ENCODE data around the gene FIS1.
"Not testable (repeated sequence)": the region's sequence is repeated elsewhere in the genome, so short reads cannot be mapped to it uniquely, and the experiment has no call there.

FIS1 gene

DNA sequence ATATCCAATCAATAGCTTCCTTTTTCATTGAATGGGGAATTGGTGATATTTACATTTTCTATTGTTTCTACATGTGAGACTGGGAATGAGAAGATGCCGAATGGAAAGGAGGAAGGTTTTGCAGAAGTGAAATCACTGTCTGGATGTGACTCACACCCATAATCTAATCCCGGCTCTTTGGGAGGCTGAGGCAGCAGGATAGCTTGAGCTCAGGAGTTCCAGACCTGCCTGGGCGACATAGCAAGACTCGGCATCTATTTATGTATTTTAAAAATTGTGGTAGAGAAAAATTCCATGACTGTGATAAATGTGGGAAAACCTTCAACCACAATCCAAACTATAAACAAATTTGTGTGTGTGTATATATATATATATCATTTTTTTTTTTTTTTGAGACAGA, 10.9 kb upstream of the FIS1 start:
- DNase-seq (ENCODE audit: low spot score) = no peak

DNA sequence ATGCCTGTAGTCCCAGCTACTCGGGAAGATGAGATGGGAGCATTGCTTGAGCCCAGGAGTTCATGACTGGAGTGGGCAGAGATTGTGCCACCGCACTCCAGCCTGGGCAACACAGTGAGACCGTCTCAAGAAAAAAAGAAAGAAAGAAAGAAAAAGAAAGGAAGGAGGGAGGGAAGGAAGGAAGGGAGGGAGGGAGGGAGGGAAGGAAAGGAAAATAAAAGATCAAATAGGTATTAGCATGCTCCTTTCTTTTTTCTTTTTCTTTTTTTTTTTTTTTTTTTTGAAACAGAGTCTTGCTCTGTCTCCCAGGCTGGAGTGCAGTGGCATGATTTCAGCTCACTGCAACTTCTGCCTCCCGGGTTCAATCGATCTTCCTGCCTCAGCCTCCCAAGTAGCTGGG, 8.3 kb upstream of the FIS1 start:
- DNase-seq (ENCODE audit: low spot score) = not testable (repeated sequence)

DNA sequence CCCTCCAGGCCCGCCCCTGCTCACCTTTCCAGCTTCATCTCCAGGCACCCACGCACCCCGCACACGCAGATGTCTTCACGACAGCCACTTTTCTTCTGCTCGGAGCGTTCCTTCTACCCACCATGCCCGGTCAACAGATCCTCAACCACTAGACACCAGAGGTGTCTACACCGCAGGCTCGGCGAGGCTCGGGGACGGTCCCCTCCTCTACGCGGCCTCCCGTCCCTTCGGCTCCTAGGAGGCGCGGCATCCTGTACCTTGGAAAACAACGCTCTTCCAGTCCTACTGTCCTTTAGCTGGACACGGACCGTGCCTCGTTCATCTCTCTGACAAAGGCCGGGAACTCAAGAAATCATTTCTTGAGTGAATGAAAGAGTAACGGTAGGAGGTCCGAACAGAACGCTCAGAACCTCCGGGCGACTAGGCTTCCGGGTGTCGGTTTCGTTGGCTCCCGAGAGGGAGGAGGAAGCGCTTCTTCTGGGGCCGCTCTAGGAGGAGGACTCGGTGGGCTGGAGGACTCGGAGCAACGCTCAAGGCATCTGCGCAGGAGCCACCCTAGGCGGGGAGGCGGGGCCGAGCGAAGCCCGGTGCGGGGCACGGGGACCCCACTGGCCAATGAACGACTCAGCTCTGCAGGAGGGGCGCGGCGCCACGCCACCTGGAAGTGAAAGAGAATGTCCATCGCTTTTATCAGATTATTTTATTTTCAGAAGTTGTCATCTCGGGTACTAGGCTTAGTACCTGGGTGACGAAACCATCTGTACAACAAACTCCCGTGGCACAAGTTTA, 7.2 kb upstream of the FIS1 start:
- peak; percentile 98 for DNase-seq (ENCODE audit: low spot score)

DNA sequence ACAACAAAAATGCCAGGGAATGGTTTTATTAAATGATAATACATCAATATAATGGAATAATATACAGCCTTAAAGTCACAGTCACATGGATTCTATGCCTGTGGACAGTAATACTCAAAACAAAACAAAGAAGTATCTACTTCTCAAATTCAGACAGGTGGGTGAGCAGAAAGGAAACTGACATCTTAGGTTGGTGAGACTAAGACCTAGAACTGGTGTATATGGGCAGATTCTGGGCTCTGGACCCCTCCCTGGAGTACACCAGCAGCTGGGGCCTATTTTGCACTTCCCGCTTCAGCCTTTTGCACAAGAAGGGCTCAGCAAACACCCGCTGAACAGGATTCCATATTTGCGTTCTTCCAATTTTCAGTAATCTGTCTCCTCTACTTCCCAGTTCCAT, 5.4 kb upstream of the FIS1 start:
- DNase-seq (ENCODE audit: low spot score) = no peak

DNA sequence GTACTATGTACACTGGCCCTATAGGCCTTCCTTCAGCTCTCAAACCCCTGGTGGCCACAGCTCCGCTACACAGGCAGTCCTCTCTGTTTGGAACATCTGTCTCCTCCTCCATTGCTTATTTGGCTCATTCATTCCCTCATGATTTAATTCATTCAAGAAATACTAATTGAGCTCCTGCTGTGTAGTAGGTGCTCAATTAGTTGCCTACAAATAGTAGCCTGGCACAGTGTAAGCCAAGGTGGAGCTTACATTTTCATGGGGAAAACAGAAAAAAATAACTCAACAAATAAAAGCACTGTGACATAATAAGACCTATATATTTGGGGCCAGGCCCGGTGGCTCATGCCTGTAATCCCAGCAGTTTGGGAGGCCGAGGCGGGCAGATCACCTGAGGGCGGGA, 3.4 kb upstream of the FIS1 start:
- no peak for DNase-seq (ENCODE audit: low spot score)

DNA sequence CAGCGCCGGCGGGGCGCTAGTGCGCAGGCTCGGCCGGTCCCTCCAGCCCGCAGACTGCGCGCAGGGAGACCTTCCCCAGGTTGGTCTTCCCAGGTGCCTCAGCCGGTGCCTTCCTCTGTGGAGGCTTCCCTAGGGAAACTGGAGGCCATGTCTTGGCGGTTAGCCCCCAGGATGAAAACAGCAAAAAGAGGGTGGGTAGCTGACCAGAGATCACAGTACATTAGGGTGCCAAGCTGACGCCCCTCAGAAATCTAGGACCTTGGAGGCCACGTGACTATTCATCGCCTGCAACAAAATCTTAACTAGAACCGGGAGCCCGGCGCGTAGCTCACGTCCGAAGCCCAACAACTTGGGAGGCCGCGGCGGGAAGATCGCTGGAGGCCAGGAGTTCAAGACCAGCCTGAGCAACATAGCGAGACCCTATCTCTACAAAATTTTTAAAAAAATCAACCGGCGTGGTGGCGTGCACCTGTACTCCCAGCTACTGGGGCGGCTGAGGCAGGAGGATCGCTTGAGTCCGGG, 327 bp upstream of the FIS1 start:
- DNase-seq (ENCODE audit: low spot score) = peak; percentile 96

DNA sequence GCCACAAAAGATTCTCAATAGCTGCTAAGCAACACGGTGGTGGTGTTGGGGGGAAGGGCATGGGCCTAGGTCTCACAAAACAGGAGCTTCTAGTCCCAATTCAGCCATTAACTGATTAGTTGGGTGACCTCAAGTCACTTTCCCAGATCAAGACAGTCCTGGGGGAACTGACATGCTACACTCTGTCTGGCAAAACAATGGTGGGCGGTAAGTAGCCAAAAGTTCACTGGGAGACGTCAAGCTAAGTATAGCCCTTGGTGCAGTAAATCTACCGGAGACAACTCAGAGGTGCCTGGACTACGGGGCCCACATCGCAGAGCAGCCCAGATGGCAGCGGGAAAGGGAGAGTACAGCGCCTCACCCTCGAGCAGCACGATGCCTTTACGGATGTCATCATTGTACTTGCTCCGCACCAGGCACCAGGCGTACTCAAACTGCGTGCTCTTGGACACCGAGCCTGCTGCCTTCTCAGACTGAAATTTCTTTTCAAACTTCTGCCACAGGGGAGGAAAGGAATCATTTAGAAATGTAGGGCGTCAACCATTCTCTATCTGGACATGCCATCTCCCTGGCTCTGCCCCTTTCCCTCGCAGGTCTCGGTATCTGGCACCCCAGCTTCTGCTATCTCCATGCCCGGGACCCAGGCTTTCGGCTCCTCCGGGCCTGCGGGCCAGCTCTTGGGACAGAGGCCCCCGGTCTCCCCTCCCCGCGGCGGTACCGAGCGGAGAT, 1.1 kb downstream of the FIS1 start:
- DNase-seq (ENCODE audit: low spot score) = peak; percentile 36

DNA sequence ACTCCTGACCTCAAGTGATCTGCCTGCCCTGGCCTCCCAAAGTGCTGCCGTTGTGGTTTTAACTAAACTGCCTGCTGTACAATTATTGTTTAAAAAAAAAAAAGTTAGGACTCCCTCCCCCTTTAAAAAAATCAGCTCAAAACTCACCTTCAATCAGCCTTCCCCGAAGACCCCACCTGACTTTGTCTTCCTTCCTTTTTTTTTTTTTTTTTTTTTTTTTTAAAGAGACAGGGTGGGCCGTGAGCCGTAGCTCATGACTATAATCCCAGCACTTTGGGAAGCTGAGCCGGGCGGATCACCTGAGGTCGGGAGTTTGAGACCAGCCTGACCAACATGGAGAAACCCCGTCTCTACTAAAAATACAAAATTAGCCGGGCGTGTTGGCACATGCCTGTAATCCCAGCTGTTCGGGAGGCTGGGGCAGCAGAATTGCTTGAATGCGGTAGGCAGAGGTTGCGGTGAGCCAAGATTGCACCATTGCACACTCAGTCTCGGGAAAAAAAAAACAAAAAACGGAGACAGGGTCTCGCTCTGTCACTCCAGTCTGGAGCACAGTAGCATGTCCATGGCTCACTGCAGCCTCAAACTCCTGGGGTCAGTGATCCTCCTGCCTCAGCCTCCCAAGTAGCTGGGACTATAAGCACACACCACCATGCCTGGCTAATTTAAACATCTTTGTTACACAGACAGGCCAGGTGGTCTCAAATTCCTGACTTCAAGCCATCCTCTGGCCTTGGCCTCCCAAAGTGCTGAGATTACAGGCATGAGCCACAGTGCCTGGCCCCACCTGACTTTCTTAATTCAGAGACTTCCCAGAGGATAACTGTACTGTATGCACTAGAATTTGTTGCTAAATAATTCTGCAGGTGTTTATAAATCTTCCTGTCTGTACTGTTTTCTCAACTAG, 3.2 kb downstream of the FIS1 start:
- DNase-seq (ENCODE audit: low spot score) = no peak

DNA sequence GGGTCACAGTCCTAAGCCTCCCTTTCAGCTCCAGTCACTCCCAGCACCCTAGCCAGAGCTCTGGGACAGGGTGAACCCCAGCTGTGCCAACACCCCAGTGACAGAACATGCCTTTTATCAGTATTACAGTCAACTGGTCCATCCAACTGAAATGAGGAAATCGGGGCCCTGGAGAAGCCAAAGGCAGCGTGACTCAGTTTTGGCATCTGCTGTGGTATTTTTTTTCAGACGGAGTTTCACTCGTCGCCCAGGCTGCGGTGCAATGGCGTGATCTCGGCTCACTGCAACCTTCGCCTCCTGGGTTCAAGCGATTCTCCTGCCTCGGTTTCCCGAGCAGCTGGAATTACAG, 3.9 kb downstream of the FIS1 start:
- no peak for DNase-seq (ENCODE audit: low spot score)

DNA sequence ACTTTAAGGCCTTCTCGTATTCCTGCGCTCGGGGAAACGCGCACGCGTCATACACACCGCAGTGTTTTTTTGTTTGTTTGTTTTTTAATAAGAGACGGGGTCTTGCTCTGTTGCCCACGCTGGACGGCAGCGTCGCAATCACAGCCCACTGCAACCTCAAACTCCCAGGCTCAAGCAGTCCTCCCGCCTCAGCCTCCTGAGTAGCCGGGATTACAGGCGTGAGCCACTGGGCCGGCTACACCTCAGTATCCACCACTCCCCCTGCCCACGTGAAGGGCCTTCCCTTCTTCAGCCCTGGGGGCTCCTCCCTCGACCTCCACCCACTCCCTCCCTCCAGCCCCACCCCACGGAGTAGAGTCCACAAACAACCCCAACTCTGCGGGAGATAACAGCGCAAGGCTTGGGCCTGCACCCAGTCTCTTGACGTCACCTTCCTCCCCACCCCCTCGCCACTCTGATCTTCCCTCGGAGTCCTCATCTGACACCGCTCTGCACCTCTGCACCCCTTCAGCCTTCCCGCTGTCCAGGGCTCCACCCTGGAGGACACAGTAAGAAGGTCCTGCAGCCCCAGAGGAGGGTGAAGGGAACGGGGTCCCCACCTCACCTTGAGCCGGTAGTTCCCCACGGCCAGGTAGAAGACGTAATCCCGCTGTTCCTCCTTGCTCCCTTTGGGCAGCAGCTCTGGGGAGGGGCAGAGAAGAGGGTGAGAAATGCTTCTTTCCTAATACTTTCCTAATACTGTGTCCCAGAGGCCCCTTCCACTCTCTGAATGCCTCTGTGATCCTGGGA, 4.5 kb downstream of the FIS1 start:
- no peak for DNase-seq (ENCODE audit: low spot score)

DNA sequence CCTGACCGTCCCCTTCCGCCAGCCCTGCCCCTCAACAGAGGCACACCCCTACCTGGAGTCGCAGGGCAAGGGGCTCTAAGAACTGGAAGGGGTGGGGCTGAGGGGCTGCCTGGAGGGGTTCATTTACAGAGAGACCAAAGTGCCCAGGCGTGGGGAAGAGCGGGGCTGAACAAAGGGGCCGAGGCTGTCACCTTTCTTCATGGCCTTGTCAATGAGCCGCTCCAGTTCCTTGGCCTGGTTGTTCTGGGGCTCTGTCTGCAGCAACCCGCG, 5.0 kb downstream of the FIS1 start:
- DNase-seq (ENCODE audit: low spot score) = no peak

DNA sequence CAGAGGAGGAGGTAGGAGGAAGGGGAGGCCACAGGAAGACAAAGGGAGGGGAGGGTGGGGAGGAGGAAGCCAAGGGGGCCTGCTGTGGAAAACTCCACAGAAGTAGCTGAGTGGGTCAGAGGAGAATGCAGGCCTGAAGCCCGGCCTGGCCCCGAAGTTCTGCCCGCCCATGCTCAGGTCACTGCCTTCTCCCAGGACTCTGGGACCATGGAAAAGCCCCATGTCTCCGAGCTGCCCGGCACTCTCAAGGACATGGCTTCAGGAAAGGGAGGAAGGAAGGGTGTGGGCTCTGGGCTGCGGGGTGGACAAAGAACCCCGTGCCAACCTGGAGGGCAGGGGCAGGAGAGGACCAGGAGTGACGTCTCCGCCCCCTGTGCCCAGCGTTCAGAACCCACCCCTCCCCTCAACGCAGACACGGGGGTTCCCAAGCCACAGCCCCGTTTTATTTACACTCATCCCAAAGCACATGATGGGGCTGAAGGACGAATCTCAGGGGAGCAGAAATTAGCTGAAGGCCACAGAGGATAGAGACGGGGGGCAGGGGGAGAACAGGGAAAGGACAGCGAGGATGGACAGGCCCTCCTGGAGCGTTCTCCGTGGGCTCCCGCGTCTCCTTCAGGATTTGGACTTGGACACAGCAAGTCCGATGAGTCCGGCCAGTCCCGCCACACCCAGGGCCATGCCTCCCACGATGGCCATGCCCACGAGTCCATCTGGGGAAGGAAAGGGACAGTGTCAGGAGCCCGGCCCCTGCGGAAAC, 5.5 kb downstream of the FIS1 start:
- DNase-seq (ENCODE audit: low spot score) = no peak

DNA sequence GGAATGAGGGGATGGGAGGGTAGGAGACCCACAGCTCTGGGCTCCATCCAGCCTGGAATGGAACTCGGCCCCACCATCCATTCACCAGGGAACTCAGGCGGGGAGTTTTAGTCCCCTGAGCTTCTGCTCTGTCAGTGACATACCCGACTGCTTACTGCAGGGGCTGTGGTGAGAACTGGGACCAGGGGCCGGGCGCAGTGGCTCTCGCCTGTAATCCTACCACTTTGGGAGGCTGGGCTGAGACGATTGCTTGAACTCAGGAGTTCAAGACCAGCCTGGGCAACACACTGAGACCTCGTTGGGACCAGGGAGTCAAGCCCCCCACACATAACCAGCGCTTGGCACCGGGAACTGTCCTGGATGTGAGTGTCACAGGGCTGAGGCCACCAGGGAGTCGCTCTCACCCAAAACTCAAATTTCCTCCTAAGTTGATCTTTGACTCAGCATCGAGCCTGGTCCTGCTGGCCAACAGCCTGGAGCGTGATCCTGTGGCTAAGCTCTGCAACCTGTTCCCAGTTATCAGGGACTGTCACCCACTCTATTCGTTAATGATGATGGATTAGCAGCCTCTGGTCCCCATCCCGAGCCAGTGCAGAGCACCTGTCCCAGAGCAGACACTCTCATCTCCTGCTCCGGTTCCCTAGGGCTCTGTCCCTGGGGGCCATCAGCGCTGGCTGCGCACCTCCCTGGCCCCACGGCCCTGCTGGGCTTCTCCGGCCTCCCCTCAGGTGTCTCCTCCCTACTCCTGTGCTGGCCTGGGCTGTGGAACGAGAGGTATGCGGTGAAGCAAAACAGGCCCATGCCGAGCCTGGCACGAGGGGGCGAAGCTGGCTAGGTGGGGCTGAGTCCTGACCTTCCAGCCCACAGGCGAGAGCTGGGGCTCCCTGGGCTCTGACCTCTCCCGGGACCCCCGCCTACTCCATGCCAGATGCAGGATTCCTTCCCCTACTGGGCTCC, 6.4 kb downstream of the FIS1 start:
- DNase-seq (ENCODE audit: low spot score) = peak; percentile 29

DNA sequence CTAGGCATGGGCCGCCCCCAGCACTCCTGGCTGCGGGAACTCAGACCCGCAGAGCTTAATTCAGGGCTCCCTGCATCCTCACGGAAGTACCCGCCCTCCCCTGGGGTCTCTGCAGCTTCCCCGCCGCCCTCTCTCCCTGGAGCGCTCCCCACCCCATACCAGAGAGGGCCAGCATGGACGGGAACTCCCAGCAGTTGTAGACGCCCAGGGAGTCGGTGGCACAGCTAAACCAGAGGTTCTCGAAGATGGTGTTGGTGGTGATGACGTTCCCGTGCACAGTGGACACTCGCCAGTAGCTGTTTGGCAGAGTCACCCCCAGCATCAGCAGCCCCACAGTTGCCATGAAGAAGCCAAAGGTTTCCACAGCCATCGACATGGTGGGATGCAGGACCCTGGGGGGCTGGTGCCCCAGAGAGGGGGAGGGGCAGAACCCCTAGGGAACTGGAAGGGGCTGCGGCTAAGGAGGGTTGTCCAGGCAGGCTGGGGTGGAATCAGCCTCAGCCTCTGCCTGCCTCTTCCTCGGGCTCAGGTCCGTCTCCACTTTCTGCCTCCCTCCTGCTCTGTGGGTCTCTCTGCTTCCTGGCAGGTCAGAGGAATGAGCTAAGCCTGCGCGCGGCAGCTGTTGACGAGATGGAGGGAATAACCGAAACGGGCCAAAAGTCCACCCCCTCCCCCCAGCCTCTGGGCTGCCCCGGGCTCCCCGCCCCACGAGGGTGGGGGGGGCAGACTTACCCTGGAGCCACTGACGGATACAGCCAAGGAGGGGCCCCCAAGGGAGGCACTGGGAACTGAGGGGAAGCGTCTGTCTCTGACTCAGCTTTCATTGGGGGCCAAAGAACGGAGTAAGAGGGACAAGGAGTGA, 7.4 kb downstream of the FIS1 start, which contains the start of gene CLDN15:
Gene CLDN15, minus strand, starts transcription at position 597 of the 862 bp plus-strand sequence. Its CDS starts 221 bp downstream, at position 376.
- DNase-seq (ENCODE audit: low spot score) = peak; percentile 31

DNA sequence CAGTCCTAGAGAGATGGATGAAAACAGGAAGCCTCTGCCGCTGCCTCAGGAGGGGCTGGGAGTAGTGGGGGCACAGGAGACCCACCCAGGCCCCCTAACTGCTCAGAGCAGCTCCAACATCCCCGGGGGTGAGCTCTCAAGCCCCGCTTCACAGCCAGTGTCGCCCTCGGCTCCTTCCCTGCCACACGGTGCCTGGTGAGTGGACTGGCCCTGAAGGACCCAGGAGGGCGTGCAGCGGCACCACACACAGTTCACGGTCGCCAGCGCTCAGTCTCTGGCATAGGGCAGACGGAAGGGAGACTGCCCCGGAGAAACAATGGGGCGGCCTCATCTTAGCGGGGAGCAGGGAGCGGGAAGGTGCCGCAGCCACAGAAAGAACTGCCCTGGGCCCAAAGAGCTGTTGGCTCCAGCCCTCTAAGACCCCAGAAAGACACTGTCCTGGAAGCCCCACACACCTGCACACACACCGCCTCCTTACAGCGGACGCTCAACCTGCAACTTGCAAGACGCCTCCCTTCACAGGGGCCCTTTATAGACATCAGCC, 8.5 kb downstream of the FIS1 start:
- DNase-seq (ENCODE audit: low spot score) = peak; percentile 20

DNA sequence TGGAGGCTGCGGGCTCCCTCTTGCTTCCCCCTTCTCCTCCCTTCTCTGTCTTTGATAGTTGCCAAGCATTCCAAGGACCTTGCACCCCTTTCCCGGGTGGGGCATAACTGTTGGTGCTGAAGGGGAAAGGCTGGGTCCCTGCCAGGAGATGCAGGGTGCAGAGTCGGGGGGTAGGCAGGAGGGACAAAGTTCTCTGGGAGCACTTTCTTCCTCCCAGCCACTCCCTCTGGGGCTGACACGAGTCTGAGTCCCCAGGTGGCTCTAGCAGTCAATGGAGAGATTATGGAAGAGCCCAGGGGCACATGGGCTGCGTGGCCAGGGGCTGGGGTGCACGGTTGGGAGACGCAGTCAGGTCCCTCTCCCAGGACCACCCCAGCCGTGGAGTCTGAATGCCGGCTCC, 9.4 kb downstream of the FIS1 start:
- peak; percentile 27 for DNase-seq (ENCODE audit: low spot score)

DNA sequence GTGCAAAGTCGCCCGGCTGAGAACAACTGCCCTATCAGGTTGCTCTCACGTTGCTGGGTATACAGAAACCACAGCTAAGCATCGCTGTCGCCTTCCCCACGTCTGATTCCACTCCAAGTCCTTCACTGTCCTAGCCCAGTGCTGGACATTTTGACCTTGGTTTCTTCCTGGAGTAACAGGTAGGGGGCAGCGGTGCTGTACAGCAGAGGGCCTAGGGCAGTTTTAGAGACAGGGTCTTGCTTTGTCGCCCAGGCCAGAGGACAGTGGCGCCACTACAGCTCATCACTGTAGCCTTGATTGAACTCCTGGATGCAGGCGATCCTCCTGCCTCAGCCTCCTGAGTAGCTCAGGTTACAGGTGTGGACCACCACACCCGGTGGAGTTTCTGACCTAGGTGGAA, 9.8 kb downstream of the FIS1 start:
- DNase-seq (ENCODE audit: low spot score) = peak; percentile 34

DNA sequence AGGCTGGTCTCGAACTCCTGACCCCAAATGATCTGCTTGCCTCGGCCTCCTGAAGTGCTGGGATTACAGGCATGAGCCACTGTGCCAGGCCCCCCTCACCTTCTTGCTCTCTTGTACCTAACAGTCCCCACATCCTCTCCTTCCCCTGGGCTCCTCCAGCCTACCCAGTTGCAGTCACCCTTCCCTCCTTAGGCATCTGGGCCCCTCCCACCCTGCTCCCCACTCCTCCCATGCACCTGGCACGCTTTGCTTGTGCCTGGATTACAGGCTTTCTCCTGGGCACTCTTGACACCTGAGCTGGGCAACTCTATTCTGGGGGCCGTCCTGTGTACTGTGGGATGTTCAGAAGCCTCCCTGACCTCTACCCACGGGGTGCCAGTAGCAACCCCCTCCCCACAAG, 10.2 kb downstream of the FIS1 start:
- peak; percentile 27 for DNase-seq (ENCODE audit: low spot score)
